Measurements from ENCODE around the gene AADACL4.
"Not testable (repeated sequence)": the region's sequence is repeated elsewhere in the genome, so short reads cannot be mapped to it uniquely, and the experiment has no call there.

The AADACL4 gene

GRCh38 chr1:12637693-12638092 is 6.2 kb upstream of the AADACL4 start:
- H3K9me3 ChIP-seq (replicated peaks in 1 of 11), result peaks cover 55 to 83% (median 73%) of the 10 kb centered on the region in 11 experiments
- no peak overlapping the region for H3K9ac ChIP-seq
- H3K4me3 ChIP-seq, result no peak overlapping the region
- no peaks in the 10 kb centered on the region for H3K27me3 ChIP-seq
- no peaks in the 10 kb centered on the region for H4K20me1 ChIP-seq
- TF ChIP-seq Cebpa-rat (IDR thresholded peaks at IDR 0.05), result no peak
- H3K4me1 ChIP-seq, result peaks cover 12 to 43% (median 36%) of the 10 kb centered on the region in 10 experiments
- peaks cover 0 to 7% (median 0%) of the 10 kb centered on the region in 11 experiments; a peak in 4 of 22 replicates for H3K36me3 ChIP-seq
- H3K27ac ChIP-seq, result no peak overlapping the region
- H3K4me2 ChIP-seq, result no peak overlapping the region

- Histone ChIP-seq H3K27ac (no peak overlapping the region), H3K36me3 (peaks cover 0 to 7% (median 0%) of the 10 kb centered on the region in 11 experiments; a peak in 4 of 22 replicates), H3K4me1 (peaks cover 0 to 17% (median 12%) of the 10 kb centered on the region in 10 experiments; a peak in 17 of 20 replicates), H3K9me3 (replicated peaks in 1 of 11) (peaks cover 52 to 88% (median 66%) of the 10 kb centered on the region in 11 experiments), H4K20me1 (no peaks in the 10 kb centered on the region), H3K27me3 (no peaks in the 10 kb centered on the region), H3K4me2 (no peak overlapping the region), H3K4me3 (no peak overlapping the region), H3K9ac (no peak overlapping the region)
- TF ChIP-seq Cebpa-rat (IDR thresholded peaks at IDR 0.05), result no peak
These were observed 3.5 kb upstream of the AADACL4 start for GRCh38 chr1:12640237-12640957.

GRCh38 chr1:12640958-12641272 is 3.0 kb upstream of the AADACL4 start:
- Histone ChIP-seq H3K4me2 (no peak overlapping the region), H3K27me3 (no peaks in the 10 kb centered on the region), H3K4me3 (no peak overlapping the region), H3K9me3 (replicated peaks in 1 of 11) (peaks cover 50 to 83% (median 62%) of the 10 kb centered on the region in 11 experiments), H3K4me1 (peaks cover 0 to 12% (median 11%) of the 10 kb centered on the region in 10 experiments; a peak in 17 of 20 replicates), H3K9ac (no peak overlapping the region), H4K20me1 (no peaks in the 10 kb centered on the region), H3K36me3 (peaks cover 0 to 7% (median 0%) of the 10 kb centered on the region in 11 experiments; a peak in 4 of 22 replicates), H3K27ac (no peak overlapping the region)
- no peak for TF ChIP-seq Cebpa-rat (IDR thresholded peaks at IDR 0.05)

GRCh38 chr1:12643079-12643478 is 806 bp upstream of the AADACL4 start:
- H3K36me3 ChIP-seq, result peaks cover 0 to 7% (median 0%) of the 10 kb centered on the region in 11 experiments; a peak in 4 of 22 replicates
- no peak overlapping the region for H3K4me2 ChIP-seq
- H3K9me3 ChIP-seq (replicated peaks in 1 of 11), result peaks cover 43 to 61% (median 46%) of the 10 kb centered on the region in 11 experiments
- H3K9ac ChIP-seq, result no peak overlapping the region
- no peaks in the 10 kb centered on the region for H4K20me1 ChIP-seq
- TF ChIP-seq Cebpa-rat (IDR thresholded peaks at IDR 0.05), result no peak
- H3K27me3 ChIP-seq, result no peaks in the 10 kb centered on the region
- H3K27ac ChIP-seq, result no peak overlapping the region
- H3K4me3 ChIP-seq, result no peak overlapping the region
- H3K4me1 ChIP-seq, result peaks cover 0 to 6% (median 2%) of the 10 kb centered on the region in 10 experiments; a peak in 7 of 20 replicates

- Histone ChIP-seq H3K9ac (no peak overlapping the region), H3K36me3 (peaks cover 0 to 4% (median 0%) of the 10 kb centered on the region in 11 experiments; a peak in 4 of 22 replicates), H3K4me3 (no peak overlapping the region), H3K4me1 (peaks cover 0 to 11% (median 8%) of the 10 kb centered on the region in 10 experiments; a peak in 9 of 20 replicates), H4K20me1 (no peaks in the 10 kb centered on the region), H3K27me3 (no peaks in the 10 kb centered on the region), H3K27ac (no peak overlapping the region), H3K4me2 (no peak overlapping the region), H3K9me3 (replicated peaks in 1 of 11) (peaks cover 31 to 50% (median 34%) of the 10 kb centered on the region in 11 experiments)
- no peak for TF ChIP-seq Cebpa-rat (IDR thresholded peaks at IDR 0.05)
These were observed 352 bp downstream of the AADACL4 start for GRCh38 chr1:12644237-12644636.

- Histone ChIP-seq H3K4me1 (peaks cover 0 to 11% (median 8%) of the 10 kb centered on the region in 10 experiments; a peak in 9 of 20 replicates), H3K9me3 (replicated peaks in 1 of 11) (peaks cover 25 to 48% (median 28%) of the 10 kb centered on the region in 11 experiments), H3K4me2 (no peak overlapping the region), H3K4me3 (no peak overlapping the region), H3K36me3 (peaks cover 0 to 4% (median 0%) of the 10 kb centered on the region in 11 experiments; a peak in 4 of 22 replicates), H3K27ac (no peak overlapping the region), H4K20me1 (no peaks in the 10 kb centered on the region), H3K27me3 (no peaks in the 10 kb centered on the region), H3K9ac (no peak overlapping the region)
- TF ChIP-seq Cebpa-rat (IDR thresholded peaks at IDR 0.05), result no peak
These were observed 944 bp downstream of the AADACL4 start for GRCh38 chr1:12644829-12645228.

GRCh38 chr1:12645401-12645800 is 1.5 kb downstream of the AADACL4 start:
- H3K4me2 ChIP-seq, result not testable (repeated sequence)

GRCh38 chr1:12648741-12649140 is 4.9 kb downstream of the AADACL4 start:
- Histone ChIP-seq H3K9ac (no peak overlapping the region), H3K36me3 (no peaks in the 10 kb centered on the region), H4K20me1 (no peaks in the 10 kb centered on the region), H3K4me2 (peak overlapping the region in 4 of 11 experiments; percentile 13 to 41 (median 26); a peak in 3 of 22 replicates), H3K27ac (no peak overlapping the region; a peak in 1 of 22 replicates), H3K27me3 (no peaks in the 10 kb centered on the region), H3K4me1 (peaks cover 0 to 11% (median 8%) of the 10 kb centered on the region in 10 experiments; a peak in 9 of 20 replicates), H3K9me3 (replicated peaks in 1 of 11) (peaks cover 0 to 18% (median 1%) of the 10 kb centered on the region in 11 experiments; a peak in 9 of 22 replicates), H3K4me3 (no peak overlapping the region)
- TF ChIP-seq Cebpa-rat (IDR thresholded peaks at IDR 0.05), result no peak

More at GRCh38 chr1:12645401-12645800, 1.5 kb downstream of the AADACL4 start:
- not testable (repeated sequence) for H3K9ac ChIP-seq, H3K4me3 ChIP-seq, H3K27me3 ChIP-seq, H3K27ac ChIP-seq, H4K20me1 ChIP-seq, H3K36me3 ChIP-seq
- Histone ChIP-seq H3K9me3 (replicated peaks in 1 of 11) (peaks cover 20 to 42% (median 23%) of the 10 kb centered on the region in 11 experiments), H3K4me1 (peaks cover 0 to 11% (median 8%) of the 10 kb centered on the region in 10 experiments; a peak in 9 of 20 replicates)

- H3K27me3 ChIP-seq, result no peaks in the 10 kb centered on the region
- no peaks in the 10 kb centered on the region for H3K36me3 ChIP-seq
- H3K4me2 ChIP-seq, result no peak overlapping the region
- H3K4me3 ChIP-seq, result no peak overlapping the region
- H3K9me3 ChIP-seq (replicated peaks in 1 of 11), result peaks cover 0 to 14% (median 0%) of the 10 kb centered on the region in 11 experiments; a peak in 7 of 22 replicates
- peaks cover 0 to 11% (median 8%) of the 10 kb centered on the region in 10 experiments; a peak in 9 of 20 replicates for H3K4me1 ChIP-seq
- no peak for TF ChIP-seq Cebpa-rat (IDR thresholded peaks at IDR 0.05)
- no peak overlapping the region for H3K27ac ChIP-seq
- no peak overlapping the region for H3K9ac ChIP-seq
- no peaks in the 10 kb centered on the region for H4K20me1 ChIP-seq
These were observed 6.1 kb downstream of the AADACL4 start for GRCh38 chr1:12649971-12650421.

All from BLaER1 treated with 17β-estradiol and CSF1 and Interleukin-3, amounts not matched to agents 10 nM and 100 nM (cell line).